Measurements from ENCODE around the gene RNF212B. TPM values are rescaled to one million over a fixed set of nuclear protein-coding genes. Genes with fewer than 3 reads are reported as not detected.
"Not testable (repeated sequence)": the region's sequence is repeated elsewhere in the genome, so short reads cannot be mapped to it uniquely, and the experiment has no call there.

The RNF212B gene
- total and polyA plus RNA-seq, 9 donors = not detected

GRCh38 chr14:23209651-23210423 lies 27.9 kb upstream of the RNF212B start:
- WGBS, 3 donors = 86 to 94% (median 91%) methylated on average over 7 of the region's 7 CpGs
- intact Hi-C loops (cut with DNase I) = no loop called here
- Histone ChIP-seq H3K4me3 (no peak overlapping the region), H3K9me3 (no peaks in the 10 kb centered on the region), H3K27ac (no peak overlapping the region), H3K4me1 (ENCODE audit: insufficient read depth) (no peaks in the 10 kb centered on the region), H3K36me3 (no peaks in the 10 kb centered on the region), H3K27me3 (no peaks in the 10 kb centered on the region)
- TF ChIP-seq POLR2A (IDR thresholded peaks at IDR 0.05) (no peak), EP300 (IDR thresholded peaks at IDR 0.05) (no peak), CTCF (IDR thresholded peaks at IDR 0.05) (no peak)
- no peak for DNase-seq

- TF ChIP-seq CTCF (IDR thresholded peaks at IDR 0.05) = no peak
- no peak for TF ChIP-seq POLR2A (IDR thresholded peaks at IDR 0.05)
- TF ChIP-seq EP300 (IDR thresholded peaks at IDR 0.05) = no peak
- Histone ChIP-seq H3K27me3 (no peaks in the 10 kb centered on the region), H3K36me3 (no peaks in the 10 kb centered on the region), H3K4me3 (no peak overlapping the region), H3K9me3 (no peaks in the 10 kb centered on the region), H3K4me1 (ENCODE audit: insufficient read depth) (no peaks in the 10 kb centered on the region), H3K27ac (no peak overlapping the region)
- intact Hi-C loops (cut with DNase I) = no loop called here
- no peak for DNase-seq
- WGBS, 3 donors = 94 to 100% (median 100%) methylated on average over 1 of the region's 1 CpG
Measured at GRCh38 chr14:23215421-23215820, 22.3 kb upstream of the RNF212B start.

GRCh38 chr14:23217032-23218020 lies 20.4 kb upstream of the RNF212B start:
- no peak for DNase-seq
- TF ChIP-seq EP300 (IDR thresholded peaks at IDR 0.05) (no peak), CTCF (IDR thresholded peaks at IDR 0.05) (no peak), POLR2A (IDR thresholded peaks at IDR 0.05) (no peak)
- intact Hi-C loops (cut with DNase I) = no loop called here
- no peaks in the 10 kb centered on the region for H3K9me3 ChIP-seq
- no peaks in the 10 kb centered on the region for H3K4me1 ChIP-seq (ENCODE audit: insufficient read depth)
- no peak overlapping the region for H3K27ac ChIP-seq
- no peak overlapping the region for H3K4me3 ChIP-seq
- no peaks in the 10 kb centered on the region for H3K27me3 ChIP-seq
- WGBS, 3 donors = 92 to 98% (median 95%) methylated on average over 6 of the region's 6 CpGs
- no peaks in the 10 kb centered on the region for H3K36me3 ChIP-seq

- Histone ChIP-seq H3K27ac (no peak overlapping the region), H3K36me3 (no peaks in the 10 kb centered on the region), H3K4me1 (ENCODE audit: insufficient read depth) (no peaks in the 10 kb centered on the region), H3K27me3 (no peaks in the 10 kb centered on the region), H3K4me3 (no peak overlapping the region), H3K9me3 (no peaks in the 10 kb centered on the region)
- intact Hi-C loops (cut with DNase I) = no loop called here
- 87 to 92% (median 91%) methylated on average over 3 of the region's 3 CpGs for WGBS, 3 donors
- no peak for DNase-seq
- TF ChIP-seq CTCF (IDR thresholded peaks at IDR 0.05) = no peak
- TF ChIP-seq EP300 (IDR thresholded peaks at IDR 0.05) = no peak
- no peak for TF ChIP-seq POLR2A (IDR thresholded peaks at IDR 0.05)
Measured at GRCh38 chr14:23219075-23219474, 18.7 kb upstream of the RNF212B start.

- intact Hi-C loops (cut with DNase I); H3K4me3 ChIP-seq; H3K27ac ChIP-seq; H3K27me3 ChIP-seq; H3K9me3 ChIP-seq; H3K4me1 ChIP-seq (ENCODE audit: insufficient read depth); DNase-seq; H3K36me3 ChIP-seq: not testable (repeated sequence)
- WGBS, 3 donors = 83 to 96% (median 90%) methylated on average over 1 of the region's 1 CpG
Measured at GRCh38 chr14:23224958-23225357, 12.8 kb upstream of the RNF212B start.
